GM12872 (cell line): ENCODE data around the gene PRKRIP1.
A peak's percentile ranks its signal among the peaks of the same experiment; 100 is the strongest.

ENCODE experiments used
- TF ChIP-seq, protein P1 (sequence below): IDR thresholded peaks from 3 replicates; pipeline ENCODE4 v1.5.1; 2011; ENCODE audit warnings: low read depth, mild to moderate bottlenecking, low read length, moderate library complexity; ENCODE audit not compliant: insufficient read depth

PRKRIP1 gene

DNA sequence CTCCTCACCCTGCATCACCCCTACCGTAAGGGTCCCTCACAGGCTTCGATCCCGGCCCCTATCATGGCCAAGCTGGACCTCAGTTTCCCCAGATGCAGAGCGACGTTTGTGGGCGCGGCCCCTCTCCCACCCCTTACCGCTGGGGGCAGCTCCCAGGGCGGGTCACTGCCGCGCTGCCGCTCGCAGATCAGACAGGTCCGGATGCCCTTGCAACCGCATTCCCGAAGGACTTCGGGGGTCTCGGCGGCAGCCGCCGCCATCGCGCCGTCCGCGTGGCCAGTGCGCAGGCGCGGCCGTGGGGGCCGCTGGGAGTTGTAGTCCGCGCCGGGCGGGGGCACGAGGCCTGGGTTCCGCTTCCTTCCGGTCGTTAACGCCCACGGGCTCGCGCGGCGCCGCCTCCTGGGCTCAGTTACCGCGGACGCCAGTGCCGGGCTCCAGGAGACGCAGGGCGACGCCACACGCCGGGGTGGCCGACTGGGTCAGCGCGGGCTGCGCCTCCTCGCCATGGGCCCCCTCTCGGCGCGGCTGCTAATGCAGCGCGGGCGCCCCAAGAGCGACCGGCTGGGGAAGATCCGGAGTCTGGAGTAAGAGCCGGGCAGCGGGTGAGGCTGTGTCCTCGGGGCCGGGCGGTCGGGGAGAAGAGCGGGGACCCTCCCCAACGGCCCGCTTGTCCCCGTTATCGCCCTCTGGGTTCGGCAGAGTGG lies 68.6 kb downstream of the PRKRIP1 start, which contains the start of the genes ALKBH4 and LRWD1:
Gene ALKBH4, minus strand, starts transcription at position 287 of the 704 bp plus-strand sequence. Its CDS starts 27 bp downstream, at position 260.
Gene LRWD1, plus strand, starts transcription at position 408 of the 704 bp plus-strand sequence. Its CDS starts 97 bp downstream, at position 505.
- TF ChIP-seq, protein P1, sequence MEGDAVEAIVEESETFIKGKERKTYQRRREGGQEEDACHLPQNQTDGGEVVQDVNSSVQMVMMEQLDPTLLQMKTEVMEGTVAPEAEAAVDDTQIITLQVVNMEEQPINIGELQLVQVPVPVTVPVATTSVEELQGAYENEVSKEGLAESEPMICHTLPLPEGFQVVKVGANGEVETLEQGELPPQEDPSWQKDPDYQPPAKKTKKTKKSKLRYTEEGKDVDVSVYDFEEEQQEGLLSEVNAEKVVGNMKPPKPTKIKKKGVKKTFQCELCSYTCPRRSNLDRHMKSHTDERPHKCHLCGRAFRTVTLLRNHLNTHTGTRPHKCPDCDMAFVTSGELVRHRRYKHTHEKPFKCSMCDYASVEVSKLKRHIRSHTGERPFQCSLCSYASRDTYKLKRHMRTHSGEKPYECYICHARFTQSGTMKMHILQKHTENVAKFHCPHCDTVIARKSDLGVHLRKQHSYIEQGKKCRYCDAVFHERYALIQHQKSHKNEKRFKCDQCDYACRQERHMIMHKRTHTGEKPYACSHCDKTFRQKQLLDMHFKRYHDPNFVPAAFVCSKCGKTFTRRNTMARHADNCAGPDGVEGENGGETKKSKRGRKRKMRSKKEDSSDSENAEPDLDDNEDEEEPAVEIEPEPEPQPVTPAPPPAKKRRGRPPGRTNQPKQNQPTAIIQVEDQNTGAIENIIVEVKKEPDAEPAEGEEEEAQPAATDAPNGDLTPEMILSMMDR = peak; percentile 23; the same call in 1 of the 3 replicates

DNA sequence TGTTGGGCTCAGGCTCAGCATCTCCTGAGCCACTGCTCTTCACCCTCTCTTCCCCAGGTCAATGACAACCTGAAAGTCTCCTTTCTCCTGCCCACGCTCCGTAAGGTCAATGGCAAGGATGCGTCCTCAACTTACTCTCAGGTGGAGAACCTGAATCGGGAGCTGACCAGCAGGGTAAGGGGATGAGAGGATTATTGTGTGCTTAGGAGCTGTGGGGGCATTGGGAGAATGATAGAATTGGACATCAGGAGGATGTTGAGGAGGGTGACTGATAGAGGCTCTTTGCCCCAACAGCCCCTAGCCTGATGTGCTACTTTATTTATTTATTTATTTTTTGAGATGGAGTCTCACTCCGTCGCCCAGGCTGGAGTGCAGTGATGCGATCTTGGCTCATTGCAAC lies 69.9 kb downstream of the PRKRIP1 start:
- TF ChIP-seq, protein P1 = no peak

DNA sequence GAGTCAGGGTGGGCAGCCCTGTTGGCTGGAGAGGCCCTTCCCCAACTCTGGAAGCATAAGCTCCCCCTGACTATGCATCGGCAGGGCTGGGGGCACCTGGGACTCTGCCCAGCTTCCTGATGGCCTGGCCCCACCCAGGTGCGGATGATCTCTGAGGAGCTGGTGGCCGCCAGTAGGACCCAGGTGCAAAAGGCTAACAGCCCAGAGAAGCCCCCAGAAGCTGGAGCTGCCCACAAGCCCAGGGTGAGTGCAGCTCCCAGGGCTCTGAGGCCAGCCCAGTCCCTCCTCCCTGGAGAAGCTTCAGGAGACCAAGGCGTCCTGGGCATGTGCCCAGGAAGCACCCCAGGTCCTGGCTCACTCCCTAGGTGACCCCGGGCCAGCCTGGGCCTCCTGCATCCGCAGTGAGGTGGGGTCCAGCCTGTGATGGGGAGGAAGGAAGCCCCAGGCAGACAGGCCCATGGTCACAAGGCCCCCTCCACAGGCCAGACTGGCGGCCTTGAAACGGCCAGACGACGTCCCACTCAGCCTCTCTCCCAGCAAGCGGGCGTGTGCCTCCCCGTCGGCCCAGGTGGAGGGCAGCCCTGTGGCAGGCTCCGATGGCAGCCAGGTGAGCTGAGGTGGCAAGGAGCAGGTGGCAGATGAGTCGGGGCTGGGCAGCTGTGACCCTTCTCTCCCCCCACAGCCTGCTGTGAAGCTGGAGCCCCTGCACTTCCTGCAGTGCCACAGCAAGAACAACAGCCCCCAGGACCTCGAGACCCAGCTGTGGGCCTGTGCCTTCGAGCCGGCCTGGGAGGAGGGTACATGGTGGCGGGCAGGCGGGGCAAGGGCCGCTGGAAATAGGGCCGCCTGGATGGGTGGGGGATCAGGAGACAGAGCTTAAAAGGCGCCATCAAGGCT lies 71.7 kb downstream of the PRKRIP1 start:
- TF ChIP-seq, protein P1 = no peak

DNA sequence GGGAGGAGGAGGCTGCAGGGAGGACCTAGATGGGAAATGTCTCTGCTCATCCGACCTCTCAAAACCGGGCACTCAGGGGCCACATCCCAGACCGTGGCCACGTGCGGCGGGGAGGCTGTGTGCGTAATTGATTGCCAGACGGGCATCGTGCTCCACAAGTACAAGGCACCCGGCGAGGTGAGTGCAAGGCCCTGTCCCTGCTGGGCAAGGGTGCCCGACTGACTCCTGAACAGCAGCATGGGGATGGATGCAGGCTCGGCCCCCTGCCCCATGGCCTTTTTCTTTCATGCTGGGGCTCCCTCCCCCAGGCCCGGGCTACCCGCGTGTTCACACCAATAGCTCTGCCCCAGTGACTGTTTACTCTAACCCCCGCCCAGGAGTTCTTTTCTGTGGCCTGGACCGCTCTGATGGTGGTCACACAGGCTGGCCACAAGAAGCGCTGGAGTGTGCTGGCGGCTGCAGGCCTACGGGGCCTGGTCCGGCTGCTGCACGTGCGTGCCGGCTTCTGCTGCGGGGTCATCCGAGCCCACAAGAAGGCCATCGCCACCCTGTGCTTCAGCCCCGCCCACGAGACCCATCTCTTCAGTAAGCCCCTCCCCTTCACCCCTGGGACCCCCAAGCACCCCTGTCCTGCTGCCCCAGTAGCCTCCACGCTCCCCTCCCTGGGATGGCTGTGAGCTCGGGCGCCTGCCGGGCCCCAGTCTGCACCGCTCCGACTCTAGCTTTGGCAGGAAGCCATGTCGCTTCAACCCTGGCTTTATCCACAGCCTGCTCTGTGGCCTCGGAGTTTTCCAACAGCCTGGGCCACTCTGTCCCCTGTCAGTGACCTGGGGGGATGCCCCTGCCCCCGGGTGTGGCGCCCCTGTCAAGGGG lies 72.6 kb downstream of the PRKRIP1 start:
- TF ChIP-seq, protein P1 = no peak

DNA sequence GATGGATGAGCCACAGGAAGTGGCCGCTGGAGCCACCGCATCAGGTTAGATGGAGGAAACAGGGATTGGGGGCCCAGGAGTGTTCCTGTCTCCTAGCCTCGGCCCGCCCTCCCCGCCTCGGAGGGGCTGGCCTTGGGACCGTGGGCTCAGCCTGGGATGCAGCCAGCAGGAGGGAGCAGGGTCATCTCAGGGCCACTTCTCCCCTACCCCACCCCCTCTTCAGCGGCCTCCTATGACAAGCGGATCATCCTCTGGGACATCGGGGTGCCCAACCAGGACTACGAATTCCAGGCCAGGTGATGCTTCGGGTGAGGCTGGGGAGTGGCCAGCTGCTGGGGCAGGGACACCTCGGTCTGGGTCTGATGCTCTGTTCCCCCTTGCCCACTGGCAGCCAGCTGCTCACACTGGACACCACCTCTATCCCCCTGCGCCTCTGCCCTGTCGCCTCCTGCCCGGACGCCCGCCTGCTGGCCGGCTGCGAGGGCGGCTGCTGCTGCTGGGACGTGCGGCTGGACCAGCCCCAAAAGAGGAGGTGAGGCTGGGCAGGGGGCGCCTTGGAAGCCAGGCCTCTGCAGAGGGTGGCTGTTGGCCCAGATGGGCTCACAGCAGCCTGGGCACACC lies 73.3 kb downstream of the PRKRIP1 start:
- TF ChIP-seq, protein P1 = no peak

DNA sequence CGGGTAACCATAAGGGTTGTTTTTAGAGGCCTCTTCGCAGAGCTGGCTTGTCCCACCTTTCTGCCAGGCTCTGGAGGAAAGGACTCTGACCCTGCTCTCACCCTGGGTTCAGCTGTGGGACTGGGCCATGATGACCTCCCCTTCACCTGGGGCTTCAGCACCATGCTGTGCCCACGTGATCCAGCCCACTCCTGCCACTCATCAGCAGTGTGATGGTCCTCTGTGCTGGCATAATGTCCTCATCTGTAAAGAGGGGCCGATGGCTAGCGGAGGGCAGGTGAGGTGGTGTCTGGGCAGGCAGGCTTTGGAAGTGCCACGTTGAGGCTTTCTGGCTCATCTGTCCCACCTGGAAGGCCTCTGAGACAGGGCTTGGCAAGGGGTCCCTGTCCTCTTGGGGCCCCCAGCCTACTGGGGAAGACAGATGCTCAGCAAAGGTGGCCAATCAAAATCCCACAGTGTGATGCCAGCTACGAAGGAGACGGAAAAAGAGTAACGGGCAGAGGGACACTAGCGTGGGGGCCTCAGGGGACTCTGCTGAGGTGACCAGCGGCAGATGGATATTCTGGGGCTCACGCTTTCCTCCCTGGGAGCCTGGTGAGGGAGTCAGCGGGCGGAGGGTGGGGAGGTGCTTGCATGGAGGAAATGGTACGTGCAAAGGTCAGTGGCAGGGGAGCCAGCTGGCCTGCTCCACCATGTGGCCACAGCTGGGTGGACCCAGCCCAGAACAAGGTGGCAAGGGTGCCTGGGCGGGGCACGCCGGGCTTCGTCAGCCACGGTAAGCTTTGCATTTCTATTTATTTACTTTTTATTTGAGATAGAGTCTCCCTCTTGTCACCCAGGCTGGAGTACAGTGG lies 74.0 kb downstream of the PRKRIP1 start:
- TF ChIP-seq, protein P1 = no peak
